OCI-LY3 (cell line): ENCODE measurements around the gene POFUT1.
A peak's percentile ranks its signal among the peaks of the same experiment; 100 is the strongest.
"Not testable (repeated sequence)": the region's sequence is repeated elsewhere in the genome, so short reads cannot be mapped to it uniquely, and the experiment has no call there.

Source experiments
- H2AFZ ChIP-seq: fragments of 200-600, 300-600 bp; shearing (Covaris generic); 2 replicates; pipeline ENCODE4 v1.6.0; 2014; ENCODE audit warnings: antibody characterized with exemption, low read depth, low read length
- H3K27ac ChIP-seq: fragments of 200-600, 300-600 bp; sonication (generic); 2 replicates; pipeline ENCODE4 v1.5.1; 2014; ENCODE audit warnings: mild to moderate bottlenecking, low read length, moderate library complexity, mixed read lengths
- H3K27me3 ChIP-seq: fragments of 200-600, 300-600 bp; sonication (generic); 2 replicates; pipeline ENCODE4 v1.6.1; 2014; ENCODE audit warnings: low read depth, low read length, mixed read lengths
- H3K36me3 ChIP-seq: fragments of 200-600, 300-600 bp; sonication (generic); replicated peaks from 2 replicates; pipeline ENCODE3; 2014; ENCODE audit warnings: low read depth, low read length, mixed read lengths
- H3K4me1 ChIP-seq: fragments of 300-600, 200-600 bp; sonication (generic); 2 replicates; pipeline ENCODE4 v1.6.1; 2014; ENCODE audit warnings: low read length, mixed read lengths
- H3K4me2 ChIP-seq: fragments of 200-600, 300-600 bp; sonication (generic); 2 replicates; pipeline ENCODE4 v1.6.1; 2014; ENCODE audit warnings: low read length, mixed read lengths
- H3K4me3 ChIP-seq: fragments of 300-600, 200-600 bp; sonication (generic); 2 replicates; pipeline ENCODE4 v1.5.1; 2014; ENCODE audit warnings: antibody characterized with exemption, mild to moderate bottlenecking, low read length, moderate library complexity
- H3K79me2 ChIP-seq: fragments of 300-600, 200-600 bp; shearing (Covaris generic); 2 replicates; pipeline ENCODE4 v1.6.1; 2014; ENCODE audit warnings: mild to moderate bottlenecking, low read length, mixed read lengths
- H3K9ac ChIP-seq: fragments of 300-600, 200-600 bp; shearing (Covaris generic); 2 replicates; pipeline ENCODE4 v1.6.0; 2014; ENCODE audit warnings: mild to moderate bottlenecking, low read length, moderate library complexity
- H3K9me3 ChIP-seq: fragments of 200-600, 300-600 bp; shearing (Covaris generic); 2 replicates; pipeline ENCODE4 v1.6.1; 2014; ENCODE audit warnings: low read length, mixed read lengths; ENCODE audit not compliant: insufficient read depth
- H4K20me1 ChIP-seq: fragments of 200-600, 300-600 bp; sonication (generic); 2 replicates; pipeline ENCODE4 v1.6.1; 2016; ENCODE audit warnings: low read length, mixed read lengths; ENCODE audit not compliant: insufficient read depth
- EZH2phosphoT487 ChIP-seq: fragments of 200-600 bp; shearing (Covaris generic); IDR thresholded peaks from 2 replicates; pipeline ENCODE4 v1.6.1; 2018; ENCODE audit warnings: antibody characterized with exemption, mixed run types, low read depth
- TF ChIP-seq, protein P1 (sequence below): fragments of 200-600, 300-600 bp; sonication (generic); IDR thresholded peaks from 2 replicates; pipeline ENCODE4 v1.5.1; 2014; ENCODE audit warnings: antibody characterized with exemption, low read length, low read depth

The POFUT1 gene

DNA sequence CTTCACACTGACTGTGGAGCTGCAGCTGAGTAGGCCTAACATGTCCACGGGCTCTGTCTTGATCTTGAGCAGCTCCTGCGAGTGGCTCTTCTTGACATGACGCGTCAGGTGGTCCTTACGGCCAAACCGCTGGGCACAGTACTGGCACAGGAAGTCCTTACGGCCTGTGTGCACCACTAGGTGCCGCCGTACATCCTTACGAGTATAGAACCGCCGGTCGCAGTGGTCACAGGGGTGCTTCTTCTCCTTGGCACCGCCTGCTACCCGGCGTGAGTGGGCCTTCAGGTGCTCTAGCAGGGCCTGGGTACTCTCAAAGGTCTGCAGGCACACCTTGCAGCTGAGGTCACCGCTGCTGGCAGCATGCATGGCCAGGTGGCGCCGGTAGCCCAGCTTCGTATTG, 10.5 kb upstream of the POFUT1 start:
- not testable (repeated sequence) for H2AFZ ChIP-seq, H3K4me1 ChIP-seq, H3K27me3 ChIP-seq, H3K27ac ChIP-seq, H3K9ac ChIP-seq, H3K4me2 ChIP-seq, H3K4me3 ChIP-seq, H3K9me3 ChIP-seq
- Histone ChIP-seq H3K36me3 (peaks cover 49% of the 10 kb centered on the region), H3K79me2 (peaks cover 30% of the 10 kb centered on the region), H4K20me1 (peaks cover 27% of the 10 kb centered on the region)
- TF ChIP-seq, protein P1, sequence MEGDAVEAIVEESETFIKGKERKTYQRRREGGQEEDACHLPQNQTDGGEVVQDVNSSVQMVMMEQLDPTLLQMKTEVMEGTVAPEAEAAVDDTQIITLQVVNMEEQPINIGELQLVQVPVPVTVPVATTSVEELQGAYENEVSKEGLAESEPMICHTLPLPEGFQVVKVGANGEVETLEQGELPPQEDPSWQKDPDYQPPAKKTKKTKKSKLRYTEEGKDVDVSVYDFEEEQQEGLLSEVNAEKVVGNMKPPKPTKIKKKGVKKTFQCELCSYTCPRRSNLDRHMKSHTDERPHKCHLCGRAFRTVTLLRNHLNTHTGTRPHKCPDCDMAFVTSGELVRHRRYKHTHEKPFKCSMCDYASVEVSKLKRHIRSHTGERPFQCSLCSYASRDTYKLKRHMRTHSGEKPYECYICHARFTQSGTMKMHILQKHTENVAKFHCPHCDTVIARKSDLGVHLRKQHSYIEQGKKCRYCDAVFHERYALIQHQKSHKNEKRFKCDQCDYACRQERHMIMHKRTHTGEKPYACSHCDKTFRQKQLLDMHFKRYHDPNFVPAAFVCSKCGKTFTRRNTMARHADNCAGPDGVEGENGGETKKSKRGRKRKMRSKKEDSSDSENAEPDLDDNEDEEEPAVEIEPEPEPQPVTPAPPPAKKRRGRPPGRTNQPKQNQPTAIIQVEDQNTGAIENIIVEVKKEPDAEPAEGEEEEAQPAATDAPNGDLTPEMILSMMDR, result peak; percentile 29

DNA sequence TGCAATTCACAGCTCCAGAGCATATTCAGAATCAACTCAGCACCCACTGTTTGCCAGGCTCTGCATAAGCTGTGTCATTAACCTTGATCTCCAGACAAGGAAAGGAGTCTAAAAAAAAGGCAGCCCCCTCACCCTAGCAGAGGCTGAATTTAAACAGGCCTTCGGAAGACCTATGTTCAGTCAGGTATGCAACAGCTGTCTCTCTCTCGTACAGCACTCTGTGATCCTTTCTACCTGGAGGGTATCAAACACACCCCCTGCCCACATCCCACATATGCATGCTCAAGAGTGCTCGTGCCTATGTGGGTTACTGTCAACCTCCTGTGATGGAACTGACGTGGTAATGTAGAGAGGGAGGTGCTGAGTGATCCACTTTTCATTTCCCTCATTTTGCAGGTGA, 8.7 kb upstream of the POFUT1 start:
- Histone ChIP-seq H4K20me1 (peaks cover 45% of the 10 kb centered on the region), H3K79me2 (peaks cover 49% of the 10 kb centered on the region), H3K36me3 (peaks cover 59% of the 10 kb centered on the region), H3K4me3 (no peak overlapping the region), H2AFZ (no peak overlapping the region), H3K4me2 (no peak overlapping the region), H3K27ac (no peak overlapping the region), H3K9ac (no peak overlapping the region), H3K27me3 (no peaks in the 10 kb centered on the region), H3K4me1 (no peaks in the 10 kb centered on the region), H3K9me3 (no peaks in the 10 kb centered on the region)
- no peak for TF ChIP-seq EZH2phosphoT487
- TF ChIP-seq, protein P1, result no peak

DNA sequence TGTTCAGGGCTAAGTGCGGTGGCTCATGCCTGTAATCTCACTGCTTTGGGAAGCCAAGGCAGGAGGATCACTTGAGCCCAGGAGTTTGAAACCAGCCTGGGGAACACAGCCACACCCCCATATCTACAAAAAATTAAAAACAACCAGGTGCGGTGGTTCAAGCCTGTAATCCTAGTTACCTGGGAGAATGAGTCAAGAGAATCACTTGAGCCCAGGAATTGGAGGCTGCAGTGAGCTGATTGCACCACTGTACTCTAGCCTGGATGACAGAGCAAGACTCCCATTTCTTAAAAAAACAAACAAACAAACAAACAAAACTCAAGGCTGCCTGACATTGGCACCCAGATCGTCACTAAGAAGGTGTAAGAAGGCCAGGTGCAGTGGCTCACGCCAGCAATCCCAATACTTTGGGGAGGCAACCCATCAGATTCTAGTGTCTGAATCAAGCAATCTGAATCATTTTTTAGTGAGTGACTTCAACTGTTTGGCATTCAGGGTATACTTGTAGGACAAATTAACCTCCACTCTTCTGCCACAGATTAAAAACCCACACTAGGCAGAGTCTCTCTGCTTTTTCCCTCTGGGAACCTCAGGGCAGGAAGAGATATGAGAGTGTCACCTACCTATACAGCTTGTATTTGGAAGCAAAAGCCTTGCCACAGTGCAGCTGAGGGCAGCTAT, 6.2 kb upstream of the POFUT1 start:
- no peak overlapping the region for H3K4me2 ChIP-seq
- no peaks in the 10 kb centered on the region for H3K27me3 ChIP-seq
- no peak for TF ChIP-seq EZH2phosphoT487
- TF ChIP-seq, protein P1, result no peak
- no peak overlapping the region for H3K27ac ChIP-seq
- H4K20me1 ChIP-seq, result peaks cover 54% of the 10 kb centered on the region
- H3K4me1 ChIP-seq, result peaks cover 13% of the 10 kb centered on the region
- H3K4me3 ChIP-seq, result no peak overlapping the region
- H3K9ac ChIP-seq, result no peak overlapping the region
- peaks cover 73% of the 10 kb centered on the region for H3K79me2 ChIP-seq
- peaks cover 61% of the 10 kb centered on the region for H3K36me3 ChIP-seq
- no peak overlapping the region for H2AFZ ChIP-seq
- no peaks in the 10 kb centered on the region for H3K9me3 ChIP-seq

DNA sequence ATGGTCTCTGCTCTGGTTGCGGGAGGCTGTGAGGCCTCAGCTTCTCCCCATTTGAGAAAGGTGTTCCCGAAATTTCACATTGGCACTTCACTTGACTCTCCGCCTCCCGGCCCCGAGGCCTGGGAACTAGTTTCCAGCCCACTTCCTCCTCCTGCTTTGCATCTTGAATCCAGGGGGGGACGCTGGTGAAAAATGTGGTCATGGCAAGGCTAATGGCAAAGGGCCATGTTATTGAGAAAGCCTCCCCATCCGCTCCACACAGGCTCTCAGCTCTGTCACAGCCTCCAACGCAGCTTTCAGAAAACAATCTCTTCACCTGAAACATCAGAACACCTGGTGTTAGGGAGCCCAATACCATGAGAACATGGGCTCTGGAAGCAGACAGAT, 5.7 kb upstream of the POFUT1 start:
- no peak overlapping the region for H3K9ac ChIP-seq
- no peak overlapping the region for H3K4me3 ChIP-seq
- H3K36me3 ChIP-seq, result peaks cover 61% of the 10 kb centered on the region
- H3K4me2 ChIP-seq, result no peak overlapping the region
- no peaks in the 10 kb centered on the region for H3K9me3 ChIP-seq
- H3K79me2 ChIP-seq, result peaks cover 78% of the 10 kb centered on the region
- H3K27ac ChIP-seq, result no peak overlapping the region
- H4K20me1 ChIP-seq, result peaks cover 57% of the 10 kb centered on the region
- no peak for TF ChIP-seq EZH2phosphoT487
- peaks cover 17% of the 10 kb centered on the region for H3K4me1 ChIP-seq
- H3K27me3 ChIP-seq, result no peaks in the 10 kb centered on the region
- H2AFZ ChIP-seq, result no peak overlapping the region
